Subcutaneous adipose tissue (tissue), 4 donors: Measurements from ENCODE around the gene TBC1D2B. TPM values are rescaled to one million over a fixed set of nuclear protein-coding genes. Genes with fewer than 3 reads are reported as not detected.

Experiments
- CTCF ChIP-seq: fragments of 450-650 bp; IDR thresholded peaks from one replicate; pipeline ENCODE4 v1.5.1; 2016; ENCODE audit warnings: low read depth, mild to moderate bottlenecking, control low read depth, antibody characterized with exemption, moderate library complexity
- total RNA-seq, 4 donors: library from RNA; depleted of rRNA; stranded (reverse); fragments of >200 nt; gene quantifications; one replicate each; pipeline ENCODE4 v1.1.0, GENCODE V29; 2016

The TBC1D2B gene
- total RNA-seq, 4 donors from 2014 or later: 57.6 to 112 (median 101) TPM

GRCh38 chr15:78070049-78070700 lies 7.3 kb downstream of the TBC1D2B start:
- TF ChIP-seq CTCF: no peak

GRCh38 chr15:78069462-78070029 lies 8.0 kb downstream of the TBC1D2B start:
- TF ChIP-seq CTCF: no peak

GRCh38 chr15:78069052-78069414 lies 8.5 kb downstream of the TBC1D2B start:
- no peak for TF ChIP-seq CTCF

- no peak for TF ChIP-seq CTCF
These were observed 9.9 kb downstream of the TBC1D2B start for GRCh38 chr15:78067328-78068228.

GRCh38 chr15:78065973-78066946 lies 11.3 kb downstream of the TBC1D2B start:
- TF ChIP-seq CTCF: no peak

GRCh38 chr15:78065284-78065872 lies 12.1 kb downstream of the TBC1D2B start:
- no peak for TF ChIP-seq CTCF
